WI38 (cell line): ENCODE measurements around the gene ABHD6.

Experiments used
- H3K4me3 ChIP-seq: 2 replicates; pipeline ENCODE4 v1.5.1; 2011; ENCODE audit warnings: low read depth, mild to moderate bottlenecking, control low read depth, low read length
- CTCF ChIP-seq: IDR thresholded peaks from 2 replicates; pipeline ENCODE4 v1.5.1; 2012; ENCODE audit warnings: low read depth, mild to moderate bottlenecking, control low read depth, low read length

Gene ABHD6

GRCh38 chr3:58210761-58211460 is 26.7 kb upstream of the ABHD6 start, which contains the start of gene DNASE1L3:
DNASE1L3 (minus strand) TSS chr3:58210972; CDS start chr3:58210906, 66 bp downstream.
- no peak for TF ChIP-seq CTCF
- H3K4me3 ChIP-seq = no peak within 1 kb of the TSS

GRCh38 chr3:58214484-58215316 is 22.9 kb upstream of the ABHD6 start:
- TF ChIP-seq CTCF = no peak
- H3K4me3 ChIP-seq = no peak overlapping the region

- no peak overlapping the region for H3K4me3 ChIP-seq
- no peak for TF ChIP-seq CTCF
Measured at GRCh38 chr3:58215317-58216025, 22.1 kb upstream of the ABHD6 start.

- no peak overlapping the region for H3K4me3 ChIP-seq
- TF ChIP-seq CTCF = no peak
Measured at GRCh38 chr3:58216496-58217195, 20.9 kb upstream of the ABHD6 start.

- TF ChIP-seq CTCF = peak; percentile 77
- no peak overlapping the region for H3K4me3 ChIP-seq
Measured at GRCh38 chr3:58217209-58217811, 20.3 kb upstream of the ABHD6 start.

- no peak for TF ChIP-seq CTCF
- H3K4me3 ChIP-seq = no peak overlapping the region
Measured at GRCh38 chr3:58218904-58219303, 18.7 kb upstream of the ABHD6 start.
